Endothelial cell of umbilical vein (primary cell): ENCODE data around the gene OR2AG1.

Source experiments
- EZH2 ChIP-seq: IDR thresholded peaks from 2 replicates; pipeline ENCODE4 v1.6.1; 2012; ENCODE audit warnings: borderline replicate concordance, low read depth, mild to moderate bottlenecking, moderate library complexity, low read length, inconsistent platforms; ENCODE audit not compliant: severe bottlenecking
- JUN ChIP-seq: IDR thresholded peaks from 2 replicates; pipeline ENCODE4 v1.6.1; 2011; ENCODE audit warnings: borderline replicate concordance, low read depth; ENCODE audit not compliant: insufficient read length, insufficient read depth
- TF ChIP-seq, protein P1 (sequence below), 2 donors: IDR thresholded peaks; 1 replicate in 1 of 2; 2 replicates in 1 of 2; pipeline ENCODE4 v1.5.1; 2011; ENCODE audit warnings: low read length in 2 of 2, mild to moderate bottlenecking in 2 of 2, moderate library complexity in 2 of 2, control low read depth in 1 of 2, inconsistent platforms in 1 of 2, low read depth in 1 of 2; ENCODE audit not compliant: insufficient read depth in 1 of 2; ENCODE audit errors: extremely low read depth in 1 of 2

DNA sequence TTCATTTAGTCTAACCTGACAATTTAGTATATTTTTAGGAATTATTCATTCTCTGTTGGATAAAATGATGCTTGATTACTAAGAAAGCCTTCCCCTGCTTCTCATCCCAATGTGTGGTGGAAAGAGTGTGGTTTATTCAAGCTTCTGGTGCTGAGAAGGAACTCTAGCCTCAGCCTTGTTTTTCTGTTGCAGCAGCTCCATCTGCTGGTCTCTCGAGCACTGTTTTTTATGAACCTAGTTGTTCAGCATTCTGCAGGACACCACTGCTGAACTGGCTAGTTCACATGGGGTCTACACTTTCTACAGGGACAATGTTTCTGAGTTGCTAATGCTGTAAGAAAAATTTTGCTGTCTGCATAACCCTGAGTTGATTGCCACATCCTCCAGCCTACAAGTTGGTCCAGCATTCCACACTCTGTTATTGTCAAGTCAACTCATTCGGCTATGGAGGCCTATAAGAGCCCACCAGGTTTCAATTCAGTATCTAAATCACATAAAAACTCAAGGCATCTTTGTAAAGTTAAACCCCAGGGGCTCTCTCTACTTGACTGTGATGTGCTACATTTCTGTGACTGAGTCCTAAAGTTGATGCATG is 25.4 kb upstream of the OR2AG1 start:
- TF ChIP-seq, protein P1, sequence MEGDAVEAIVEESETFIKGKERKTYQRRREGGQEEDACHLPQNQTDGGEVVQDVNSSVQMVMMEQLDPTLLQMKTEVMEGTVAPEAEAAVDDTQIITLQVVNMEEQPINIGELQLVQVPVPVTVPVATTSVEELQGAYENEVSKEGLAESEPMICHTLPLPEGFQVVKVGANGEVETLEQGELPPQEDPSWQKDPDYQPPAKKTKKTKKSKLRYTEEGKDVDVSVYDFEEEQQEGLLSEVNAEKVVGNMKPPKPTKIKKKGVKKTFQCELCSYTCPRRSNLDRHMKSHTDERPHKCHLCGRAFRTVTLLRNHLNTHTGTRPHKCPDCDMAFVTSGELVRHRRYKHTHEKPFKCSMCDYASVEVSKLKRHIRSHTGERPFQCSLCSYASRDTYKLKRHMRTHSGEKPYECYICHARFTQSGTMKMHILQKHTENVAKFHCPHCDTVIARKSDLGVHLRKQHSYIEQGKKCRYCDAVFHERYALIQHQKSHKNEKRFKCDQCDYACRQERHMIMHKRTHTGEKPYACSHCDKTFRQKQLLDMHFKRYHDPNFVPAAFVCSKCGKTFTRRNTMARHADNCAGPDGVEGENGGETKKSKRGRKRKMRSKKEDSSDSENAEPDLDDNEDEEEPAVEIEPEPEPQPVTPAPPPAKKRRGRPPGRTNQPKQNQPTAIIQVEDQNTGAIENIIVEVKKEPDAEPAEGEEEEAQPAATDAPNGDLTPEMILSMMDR (IDR thresholded peaks at IDR 0.05; ENCODE audit: extremely low read depth in 1 of 2, insufficient read depth in 1 of 2, low read depth in 1 of 2, low read length in 2 of 2) = peak; percentile 58 to 62
- TF ChIP-seq EZH2 = no peak
- no peak for TF ChIP-seq JUN
